GM19193 (cell line): ENCODE results near the gene RUNDC3A.

Source experiments
- POLR2A ChIP-seq: IDR thresholded peaks from 4 replicates; pipeline ENCODE4 v1.6.1; 2011; ENCODE audit not compliant: insufficient read depth, insufficient read length; ENCODE audit errors: extremely low read depth

RUNDC3A gene

DNA sequence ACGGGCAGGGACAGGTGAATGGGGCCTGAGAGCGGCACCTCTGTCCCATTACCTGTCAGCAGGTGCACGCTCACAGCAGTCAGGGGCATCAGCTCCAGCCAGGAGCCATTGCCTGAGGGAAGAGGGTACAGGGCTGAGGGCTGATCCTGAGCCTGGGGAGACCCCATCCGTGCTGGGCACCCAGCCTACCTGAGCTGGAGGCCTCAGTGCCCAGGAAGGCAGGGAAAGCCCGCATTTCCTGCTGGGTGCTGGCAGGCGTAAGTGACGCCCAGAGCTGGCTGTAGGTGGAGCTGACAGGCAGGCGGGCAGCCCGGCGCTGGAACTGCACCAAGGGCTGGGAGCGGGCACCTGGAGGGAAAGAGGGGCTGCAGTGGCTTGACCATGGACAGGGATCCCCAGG is 47.8 kb downstream of the RUNDC3A start:
- no peak for TF ChIP-seq POLR2A

DNA sequence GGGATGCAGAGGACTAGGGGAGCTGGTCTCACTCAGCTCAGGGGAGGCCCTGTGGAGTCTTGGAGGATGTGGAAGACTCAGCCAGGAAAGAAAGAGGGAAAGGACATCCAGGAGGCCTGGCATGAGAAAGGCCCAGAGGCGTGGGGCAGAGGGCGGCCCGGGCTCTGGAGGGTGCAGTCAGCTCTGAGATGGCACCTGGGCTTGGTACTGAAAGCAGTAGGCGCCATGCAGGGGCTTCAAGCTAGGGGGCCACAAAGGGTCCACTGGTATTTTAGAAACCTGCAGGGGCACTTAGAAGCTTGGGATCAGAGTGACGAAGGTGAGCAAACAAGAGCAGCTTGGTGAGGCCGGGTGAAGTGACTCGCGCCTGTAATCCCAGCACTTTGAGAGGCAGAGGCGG is 49.7 kb downstream of the RUNDC3A start:
- no peak for TF ChIP-seq POLR2A

DNA sequence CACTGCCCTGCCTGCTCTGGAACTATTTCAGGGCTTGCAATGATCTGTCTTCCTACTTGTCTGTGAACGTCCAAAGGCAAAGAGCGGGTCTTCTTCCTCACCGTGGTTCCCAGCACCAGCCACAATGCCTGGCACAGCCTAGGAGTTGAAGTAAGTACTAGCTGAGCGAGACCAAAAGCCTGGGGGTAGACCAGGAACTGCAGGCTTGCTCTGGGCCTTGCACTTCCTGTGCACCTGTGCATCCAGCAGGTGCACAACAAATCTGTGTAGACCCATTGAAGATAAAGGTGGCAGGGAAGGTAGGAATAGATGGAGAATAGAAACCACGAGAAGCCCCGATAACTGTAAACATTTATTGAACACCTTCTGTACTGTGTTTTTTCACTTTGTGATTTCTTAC is 50.6 kb downstream of the RUNDC3A start:
- no peak for TF ChIP-seq POLR2A

DNA sequence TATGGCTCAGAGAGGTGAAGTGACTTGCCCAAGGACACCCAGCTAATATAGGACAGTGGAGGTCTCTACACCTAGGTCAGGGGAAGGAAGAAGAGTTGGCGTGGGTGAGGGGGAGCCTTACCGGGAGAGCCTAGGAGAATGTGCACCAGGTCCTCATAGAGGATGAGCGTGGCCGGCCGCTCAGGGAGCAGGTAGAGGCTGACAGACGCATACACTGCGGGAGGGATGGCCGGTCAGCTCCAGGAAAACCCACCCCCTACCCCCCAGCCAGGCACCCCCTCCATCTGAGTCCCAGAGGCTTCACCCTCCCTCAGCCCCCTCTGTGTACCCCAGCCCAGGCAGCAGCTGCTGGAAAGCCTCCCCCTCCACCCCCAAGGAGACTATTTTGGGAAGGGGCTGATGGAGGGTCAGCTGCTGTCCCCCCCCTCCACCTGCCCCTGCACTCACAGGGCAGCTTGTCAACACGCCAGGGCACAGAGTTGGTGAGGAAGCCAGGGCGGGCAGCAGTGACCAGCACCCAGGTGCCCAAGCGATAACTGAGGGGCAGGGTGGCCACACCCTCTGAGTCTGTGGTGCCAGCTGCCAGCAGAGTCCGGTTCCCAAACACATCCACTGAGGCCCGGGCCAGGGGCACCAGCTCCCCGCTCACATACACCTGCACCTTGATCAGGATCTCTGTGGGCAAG is 51.2 kb downstream of the RUNDC3A start:
- no peak for TF ChIP-seq POLR2A

DNA sequence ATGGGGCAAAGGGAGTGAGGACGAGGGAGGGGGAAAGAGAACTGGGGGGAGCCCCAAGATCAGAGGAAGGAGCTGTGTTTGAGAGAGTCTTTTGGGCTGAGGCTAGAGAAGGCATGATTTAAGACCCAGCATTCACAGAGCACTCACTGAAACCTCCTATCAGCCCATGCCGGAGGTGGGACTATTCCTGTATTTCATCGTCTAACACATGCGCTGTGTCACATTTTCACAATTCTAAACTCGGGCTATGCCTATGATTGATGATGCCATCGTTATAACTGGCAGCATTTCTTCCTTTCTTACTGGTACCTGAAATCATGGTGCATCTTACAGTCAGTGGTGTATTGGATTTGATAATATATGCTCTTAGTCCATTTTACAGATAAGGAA is 51.7 kb downstream of the RUNDC3A start:
- TF ChIP-seq POLR2A: no peak

DNA sequence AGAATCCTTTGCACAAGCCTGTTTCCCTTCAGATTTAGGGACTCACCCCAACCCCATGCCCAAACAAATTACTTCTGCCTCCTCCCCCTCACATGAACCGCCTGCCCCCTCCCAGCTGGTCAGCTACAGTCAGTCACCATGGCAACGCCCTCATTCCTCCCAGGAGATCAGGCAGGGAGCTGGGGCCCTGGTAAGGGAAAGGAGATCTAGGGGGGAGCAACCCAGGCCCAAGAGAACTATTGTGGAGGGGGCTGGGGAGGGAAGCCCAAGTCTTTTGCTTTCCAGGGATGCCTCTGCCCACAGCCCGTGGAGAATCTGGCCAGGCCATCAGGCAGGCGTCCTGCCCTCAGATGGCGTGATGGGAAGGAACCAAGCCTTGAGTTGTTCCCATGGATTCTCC is 52.4 kb downstream of the RUNDC3A start:
- TF ChIP-seq POLR2A: no peak

DNA sequence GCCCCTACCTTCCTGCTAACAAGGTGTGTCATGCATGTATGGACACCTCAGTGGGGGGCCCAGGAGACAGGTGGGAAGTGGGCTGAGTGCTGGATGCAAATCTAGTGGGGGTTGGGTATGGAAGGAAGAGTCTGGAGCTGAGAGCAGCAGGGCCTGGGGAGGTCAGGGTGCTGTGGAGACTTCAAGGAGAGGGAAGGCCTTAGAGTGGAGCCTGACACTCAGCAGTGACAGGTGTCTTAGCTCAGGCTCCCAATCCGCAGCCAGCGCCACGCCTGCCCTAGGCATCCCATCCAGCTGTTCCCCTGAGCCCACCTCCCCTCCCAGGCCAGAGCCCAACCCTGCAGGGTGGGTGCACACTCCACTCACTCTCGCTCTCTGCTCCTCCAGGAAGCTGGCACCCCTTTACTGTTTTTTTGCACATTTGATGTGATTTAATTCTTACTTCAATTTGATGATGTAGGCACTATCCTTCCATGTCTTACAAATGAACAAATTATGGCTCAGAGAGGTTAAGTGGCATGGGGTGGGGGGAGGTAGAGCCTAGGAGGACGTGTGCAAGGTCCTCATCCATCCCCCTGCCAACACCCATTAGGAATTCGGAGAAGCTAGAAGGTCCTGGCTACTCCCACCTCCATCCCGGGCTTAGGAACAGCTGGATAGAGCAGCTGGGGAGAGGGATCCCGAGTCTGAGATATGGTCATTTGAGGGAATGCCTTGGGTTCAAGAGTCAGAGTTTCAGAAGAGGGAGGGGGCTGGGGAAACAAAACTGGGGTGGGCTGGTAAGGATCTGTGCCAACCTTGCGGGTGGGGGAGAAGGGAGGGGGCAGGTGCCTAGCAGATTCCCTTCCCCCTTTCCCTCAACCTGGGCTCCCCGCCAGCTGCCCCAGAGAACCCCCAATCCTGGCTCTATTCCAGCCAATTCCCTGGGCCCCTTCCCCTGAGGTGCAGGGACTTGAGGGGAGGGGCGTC is 53.2 kb downstream of the RUNDC3A start:
- TF ChIP-seq POLR2A: no peak

DNA sequence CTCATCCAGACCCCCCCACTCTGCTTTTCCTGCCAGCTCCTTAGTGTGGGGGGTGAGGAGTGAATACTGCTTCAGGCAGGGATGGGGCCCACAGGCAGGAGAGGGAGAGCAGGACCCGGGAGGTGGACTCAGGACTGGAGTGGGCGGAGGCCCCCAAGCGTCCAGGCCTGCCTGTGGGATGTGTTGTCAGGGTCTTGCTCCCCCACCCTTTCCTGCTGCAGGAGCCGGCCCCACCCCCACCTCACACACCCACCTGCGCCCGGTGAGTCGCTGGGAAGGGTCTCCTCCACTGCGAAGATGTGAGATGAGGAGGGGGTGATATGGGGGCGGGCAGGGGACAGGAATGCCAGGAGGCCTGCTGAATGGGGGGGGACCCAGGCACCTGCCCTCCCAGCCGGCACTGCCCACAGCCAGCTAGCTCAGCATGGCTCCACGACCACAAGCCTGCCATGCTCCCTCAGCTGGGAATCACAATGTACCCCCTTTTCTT is 54.1 kb downstream of the RUNDC3A start:
- TF ChIP-seq POLR2A: no peak

DNA sequence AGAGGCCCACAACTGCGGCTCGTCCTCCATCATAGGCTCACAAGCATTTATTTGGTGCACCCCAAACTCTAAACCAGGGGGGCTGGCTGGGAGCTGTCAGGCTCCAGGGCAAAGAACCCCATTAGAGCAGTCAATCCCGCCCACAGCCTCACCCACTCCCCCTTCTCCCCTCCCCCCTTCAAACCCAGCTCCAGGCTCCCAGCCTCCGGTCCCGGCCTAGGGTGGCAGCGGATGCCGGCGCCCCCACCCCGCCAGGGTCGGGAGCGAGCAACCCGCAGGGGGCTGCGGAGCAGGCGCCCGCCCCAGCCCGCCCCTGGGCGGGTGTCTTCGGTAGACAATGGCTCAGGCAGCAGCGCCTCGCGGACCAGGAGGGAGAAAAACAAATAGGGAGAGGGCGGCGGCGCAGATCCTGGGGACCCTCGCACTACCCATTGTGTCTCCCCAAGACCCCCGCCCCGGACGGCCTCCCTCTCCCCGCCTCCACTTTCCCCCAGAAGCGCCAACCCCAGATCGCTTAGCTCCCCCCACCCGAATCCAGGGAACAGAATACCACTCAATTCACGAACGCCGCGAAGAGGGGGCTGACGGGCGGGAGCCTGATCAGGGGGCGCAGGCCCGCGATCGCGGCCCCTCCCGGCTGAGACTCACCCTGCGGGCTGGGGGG is 54.7 kb downstream of the RUNDC3A start:
- no peak for TF ChIP-seq POLR2A

DNA sequence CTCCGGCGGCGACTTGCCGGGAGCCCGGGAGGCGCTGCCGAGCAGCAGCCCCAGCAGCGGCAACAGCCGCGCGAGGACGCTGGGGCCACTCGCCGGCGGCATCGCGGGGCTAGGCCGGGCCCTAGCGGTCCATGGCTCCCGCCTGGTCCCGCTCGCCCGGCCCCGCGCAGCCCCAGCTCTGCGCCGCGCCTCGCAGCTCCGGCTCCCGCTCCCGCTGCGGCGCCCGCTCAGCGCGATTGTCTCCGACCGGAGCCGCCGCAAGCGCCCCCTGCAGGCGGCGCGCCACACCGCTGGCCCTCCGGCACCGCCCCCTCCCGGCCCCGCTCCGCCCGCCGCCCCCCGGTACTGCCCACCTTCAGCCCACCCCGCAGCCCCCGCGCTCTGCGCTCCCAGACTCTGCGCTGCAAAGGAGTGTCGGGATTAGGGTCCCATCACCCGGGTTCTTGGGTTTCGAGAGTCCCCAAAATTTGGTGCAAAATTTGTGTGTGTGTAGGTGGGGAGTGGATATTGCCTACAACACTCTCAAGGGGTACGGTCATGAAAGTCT is 55.3 kb downstream of the RUNDC3A start, which contains the start of gene FAM171A2:
FAM171A2 (minus strand) TSS at position 241 of the 547 bp plus-strand sequence; CDS start at position 102, 139 bp downstream.
- TF ChIP-seq POLR2A: no peak

DNA sequence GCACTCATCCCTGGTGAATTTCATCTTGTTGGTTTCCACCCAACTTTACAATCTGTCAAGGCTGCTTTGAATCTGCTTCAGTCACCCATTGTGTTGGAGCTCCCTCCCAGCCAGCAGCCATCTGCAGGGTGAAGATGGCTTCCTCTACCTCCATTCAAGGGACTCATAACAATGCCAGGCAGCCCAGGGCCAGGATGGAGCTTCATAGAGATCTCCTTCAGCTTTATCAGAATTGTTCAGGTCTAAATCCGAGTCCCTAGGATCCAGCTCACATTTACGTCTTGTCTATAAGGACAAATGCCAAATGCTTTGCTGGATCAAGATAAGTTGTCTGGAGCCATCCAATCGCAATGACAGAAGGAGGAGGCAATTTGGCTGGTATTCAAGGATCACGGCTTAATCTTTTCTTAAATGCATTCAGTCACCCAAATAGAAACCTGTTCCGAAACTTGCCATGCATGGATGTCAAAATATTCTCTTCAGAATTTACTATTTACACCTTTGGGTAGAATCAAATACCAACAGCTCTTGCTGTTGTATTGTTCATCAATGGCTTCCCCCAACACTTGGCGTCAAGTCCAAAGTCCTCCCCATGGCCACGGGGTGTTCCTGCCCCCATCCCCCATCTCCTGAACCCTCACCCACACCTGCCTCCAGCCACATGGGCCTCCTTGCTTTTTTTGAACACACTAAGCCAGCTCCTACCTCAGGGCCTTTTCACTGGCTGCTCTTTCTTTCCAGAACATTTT is 59.0 kb downstream of the RUNDC3A start:
- TF ChIP-seq POLR2A: no peak
